Measurements from ENCODE around the gene DDX39B. TPM values are rescaled to one million over a fixed set of nuclear protein-coding genes. Genes with fewer than 3 reads are reported as not detected.
A peak's percentile ranks its signal among the peaks of the same experiment; 100 is the strongest.

DDX39B gene
- total RNA-seq, 1 donor from 2014 or later = 230 TPM

GRCh38 chr6:31569861-31570536 is 28.2 kb upstream of the DDX39B start:
- DNase-seq (ENCODE audit: low spot score) = no peak
- TF ChIP-seq, protein P1, sequence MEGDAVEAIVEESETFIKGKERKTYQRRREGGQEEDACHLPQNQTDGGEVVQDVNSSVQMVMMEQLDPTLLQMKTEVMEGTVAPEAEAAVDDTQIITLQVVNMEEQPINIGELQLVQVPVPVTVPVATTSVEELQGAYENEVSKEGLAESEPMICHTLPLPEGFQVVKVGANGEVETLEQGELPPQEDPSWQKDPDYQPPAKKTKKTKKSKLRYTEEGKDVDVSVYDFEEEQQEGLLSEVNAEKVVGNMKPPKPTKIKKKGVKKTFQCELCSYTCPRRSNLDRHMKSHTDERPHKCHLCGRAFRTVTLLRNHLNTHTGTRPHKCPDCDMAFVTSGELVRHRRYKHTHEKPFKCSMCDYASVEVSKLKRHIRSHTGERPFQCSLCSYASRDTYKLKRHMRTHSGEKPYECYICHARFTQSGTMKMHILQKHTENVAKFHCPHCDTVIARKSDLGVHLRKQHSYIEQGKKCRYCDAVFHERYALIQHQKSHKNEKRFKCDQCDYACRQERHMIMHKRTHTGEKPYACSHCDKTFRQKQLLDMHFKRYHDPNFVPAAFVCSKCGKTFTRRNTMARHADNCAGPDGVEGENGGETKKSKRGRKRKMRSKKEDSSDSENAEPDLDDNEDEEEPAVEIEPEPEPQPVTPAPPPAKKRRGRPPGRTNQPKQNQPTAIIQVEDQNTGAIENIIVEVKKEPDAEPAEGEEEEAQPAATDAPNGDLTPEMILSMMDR (IDR thresholded peaks at IDR 0.05) = no peak
- Mint-ChIP-seq H3K27ac (ENCODE audit: unreplicated experiment) (no peak overlapping the region), H3K27me3 (ENCODE audit: low read depth) (peaks cover 2% of the 10 kb centered on the region), H3K36me3 (ENCODE audit: low read depth) (no peaks in the 10 kb centered on the region), H3K9me3 (ENCODE audit: low read depth) (no peaks in the 10 kb centered on the region), H3K4me1 (ENCODE audit: low read depth) (no peaks in the 10 kb centered on the region), H3K4me3 (ENCODE audit: unreplicated experiment) (no peak overlapping the region)

DNA sequence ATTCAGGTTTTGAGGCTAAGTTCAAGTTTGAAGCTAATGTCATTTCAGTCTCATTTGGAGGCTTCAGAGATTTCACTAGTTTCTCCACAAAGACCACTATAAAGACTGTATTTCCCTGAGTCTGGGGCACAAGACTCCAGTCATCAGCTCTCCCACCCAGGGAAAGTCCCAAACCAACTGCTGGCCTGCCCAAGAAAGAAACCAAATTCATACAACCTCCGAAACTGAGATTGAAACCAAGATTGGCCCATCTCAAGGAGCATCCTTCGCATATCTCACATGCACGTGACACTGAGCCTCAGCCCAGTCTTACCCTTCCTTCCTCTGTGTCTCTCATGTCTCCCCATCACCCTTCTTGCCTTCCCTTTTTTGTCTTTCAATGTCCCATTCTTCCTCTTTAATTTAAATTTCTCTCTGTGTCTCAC is 26.7 kb upstream of the DDX39B start:
- H3K27me3 Mint-ChIP-seq (ENCODE audit: low read depth) = peaks cover 2% of the 10 kb centered on the region
- no peak overlapping the region for H3K27ac Mint-ChIP-seq (ENCODE audit: unreplicated experiment)
- no peaks in the 10 kb centered on the region for H3K9me3 Mint-ChIP-seq (ENCODE audit: low read depth)
- no peak overlapping the region for H3K4me3 Mint-ChIP-seq (ENCODE audit: unreplicated experiment)
- no peaks in the 10 kb centered on the region for H3K4me1 Mint-ChIP-seq (ENCODE audit: low read depth)
- no peak for DNase-seq (ENCODE audit: low spot score)
- no peaks in the 10 kb centered on the region for H3K36me3 Mint-ChIP-seq (ENCODE audit: low read depth)
- TF ChIP-seq, protein P1 (IDR thresholded peaks at IDR 0.05) = no peak

GRCh38 chr6:31567531-31568370 is 25.9 kb upstream of the DDX39B start:
- TF ChIP-seq, protein P1 (IDR thresholded peaks at IDR 0.05) = no peak
- Mint-ChIP-seq H3K27ac (ENCODE audit: unreplicated experiment) (no peak overlapping the region), H3K4me1 (ENCODE audit: low read depth) (peaks cover 5% of the 10 kb centered on the region), H3K9me3 (ENCODE audit: low read depth) (no peaks in the 10 kb centered on the region), H3K27me3 (ENCODE audit: low read depth) (peaks cover 2% of the 10 kb centered on the region), H3K36me3 (ENCODE audit: low read depth) (no peaks in the 10 kb centered on the region), H3K4me3 (ENCODE audit: unreplicated experiment) (no peak overlapping the region)
- DNase-seq (ENCODE audit: low spot score) = peak; percentile 75

- H3K27me3 Mint-ChIP-seq (ENCODE audit: low read depth) = no peaks in the 10 kb centered on the region
- TF ChIP-seq, protein P1 (IDR thresholded peaks at IDR 0.05) = no peak
Observed at GRCh38 chr6:31560697-31561058, 18.9 kb upstream of the DDX39B start.

DNA sequence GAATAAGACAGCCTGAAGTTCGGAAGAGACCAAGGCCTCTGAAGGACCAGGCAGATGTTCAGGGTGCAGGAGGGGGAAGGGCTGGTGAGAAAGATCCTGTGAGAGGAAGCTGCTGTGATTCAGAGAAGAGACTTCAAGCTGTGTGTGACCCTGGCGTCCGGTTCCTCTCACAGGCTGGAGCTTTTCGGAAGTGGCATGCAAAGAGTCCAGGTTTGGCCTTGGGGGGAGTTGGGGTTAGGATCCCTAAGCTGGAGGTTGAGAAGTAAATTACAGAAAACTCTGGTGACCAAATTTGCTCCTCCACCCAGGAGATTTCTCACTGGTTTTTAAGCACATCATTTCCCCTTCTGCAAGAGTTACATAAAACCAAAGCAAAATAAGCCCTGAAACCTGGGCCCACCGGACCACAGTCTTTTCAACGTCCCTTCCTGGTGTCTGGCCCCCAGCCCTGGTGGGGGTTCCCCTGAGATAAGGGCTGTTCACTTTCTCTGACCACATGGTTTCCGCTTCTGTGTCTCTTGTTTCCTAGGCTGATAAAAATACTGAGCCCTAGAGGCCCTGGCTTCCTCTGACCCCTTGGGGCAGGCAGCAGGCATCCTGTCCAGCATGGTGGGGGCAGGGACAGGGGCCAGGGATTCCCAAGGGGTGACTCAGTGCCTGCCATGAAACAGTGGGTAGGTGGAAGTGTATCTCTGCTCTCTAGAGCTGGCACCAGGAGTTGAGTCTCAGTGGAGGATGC is 18.3 kb upstream of the DDX39B start:
- Mint-ChIP-seq H3K4me3 (ENCODE audit: unreplicated experiment) (no peak overlapping the region), H3K9me3 (ENCODE audit: low read depth) (no peaks in the 10 kb centered on the region), H3K4me1 (ENCODE audit: low read depth) (peaks cover 31% of the 10 kb centered on the region), H3K27ac (ENCODE audit: unreplicated experiment) (peak overlapping the region; percentile 86), H3K36me3 (ENCODE audit: low read depth) (peaks cover 22% of the 10 kb centered on the region), H3K27me3 (ENCODE audit: low read depth) (no peaks in the 10 kb centered on the region)
- TF ChIP-seq, protein P1 (IDR thresholded peaks at IDR 0.05) = no peak
- DNase-seq (ENCODE audit: low spot score) = peak; percentile 39

More at GRCh38 chr6:31560697-31561058, 18.9 kb upstream of the DDX39B start:
- peaks cover 22% of the 10 kb centered on the region for H3K36me3 Mint-ChIP-seq (ENCODE audit: low read depth)
- H3K4me3 Mint-ChIP-seq (ENCODE audit: unreplicated experiment) = no peak overlapping the region
- DNase-seq (ENCODE audit: low spot score) = no peak
- H3K9me3 Mint-ChIP-seq (ENCODE audit: low read depth) = no peaks in the 10 kb centered on the region
- H3K27ac Mint-ChIP-seq (ENCODE audit: unreplicated experiment) = peak overlapping the region; percentile 5
- peaks cover 31% of the 10 kb centered on the region for H3K4me1 Mint-ChIP-seq (ENCODE audit: low read depth)

Data from chondrocyte (in vitro differentiated cells).